ENCODE data around the gene MAMDC2.

Gene MAMDC2

GRCh38 chr9:70043285-70043684 is 363 bp upstream of the MAMDC2 start:
- H3K9me3 ChIP-seq (ENCODE audit: insufficient read depth, low read depth, low read length): no peaks in the 10 kb centered on the region
- H3F3A ChIP-seq (ENCODE audit: low read depth): no peaks in the 10 kb centered on the region
- no peaks in the 10 kb centered on the region for H3K36me3 ChIP-seq (ENCODE audit: insufficient read depth, low read length)
- no peak overlapping the region for H3K9ac ChIP-seq (ENCODE audit: low read depth, low read length, poor library complexity, severe bottlenecking)
- no peak overlapping the region for H3K4me2 ChIP-seq (ENCODE audit: low read depth, low read length, poor library complexity, severe bottlenecking)
- no peaks in the 10 kb centered on the region for H3K79me2 ChIP-seq (ENCODE audit: insufficient read depth, low read length)
- no peaks in the 10 kb centered on the region for H4K20me1 ChIP-seq (ENCODE audit: insufficient read depth, low read length, poor library complexity, severe bottlenecking)
- TF ChIP-seq CTCF (conservative IDR thresholded peaks at IDR 0.05; ENCODE audit: low read length) (no peak), EZH2phosphoT487 (IDR thresholded peaks at IDR 0.05; ENCODE audit: borderline replicate concordance) (no peak)
- H3K9me2 ChIP-seq (replicated peaks; ENCODE audit: low read depth, low read length): no peaks in the 10 kb centered on the region
- peaks cover 29% of the 10 kb centered on the region for H3K4me1 ChIP-seq (ENCODE audit: insufficient read depth, low read length, poor library complexity, severe bottlenecking)
- H3K4me3 ChIP-seq (ENCODE audit: low read length, poor library complexity, severe bottlenecking): no peak overlapping the region
- no peaks in the 10 kb centered on the region for H3K27me3 ChIP-seq (ENCODE audit: insufficient read depth, low read length, poor library complexity, severe bottlenecking)
- no peak overlapping the region for H2AFZ ChIP-seq (ENCODE audit: low read length)

GRCh38 chr9:70044490-70045307 is 1.1 kb downstream of the MAMDC2 start:
- Histone ChIP-seq H3K4me1 (ENCODE audit: insufficient read depth, low read length, poor library complexity, severe bottlenecking) (peaks cover 43% of the 10 kb centered on the region), H2AFZ (ENCODE audit: low read length) (no peak overlapping the region), H3K9ac (ENCODE audit: low read depth, low read length, poor library complexity, severe bottlenecking) (no peak overlapping the region)

GRCh38 chr9:70045452-70045851 is 1.8 kb downstream of the MAMDC2 start:
- Histone ChIP-seq H3K79me2 (ENCODE audit: insufficient read depth, low read length) (no peaks in the 10 kb centered on the region), H3K4me2 (ENCODE audit: low read depth, low read length, poor library complexity, severe bottlenecking) (no peak overlapping the region), H2AFZ (ENCODE audit: low read length) (no peak overlapping the region), H3K27me3 (ENCODE audit: insufficient read depth, low read length, poor library complexity, severe bottlenecking) (no peaks in the 10 kb centered on the region), H3F3A (ENCODE audit: low read depth) (no peaks in the 10 kb centered on the region), H3K4me3 (ENCODE audit: low read length, poor library complexity, severe bottlenecking) (no peak overlapping the region), H3K9me3 (ENCODE audit: insufficient read depth, low read depth, low read length) (no peaks in the 10 kb centered on the region), H3K9me2 (replicated peaks; ENCODE audit: low read depth, low read length) (no peaks in the 10 kb centered on the region), H3K36me3 (ENCODE audit: insufficient read depth, low read length) (no peaks in the 10 kb centered on the region), H3K9ac (ENCODE audit: low read depth, low read length, poor library complexity, severe bottlenecking) (peak overlapping the region; percentile 66), H3K4me1 (ENCODE audit: insufficient read depth, low read length, poor library complexity, severe bottlenecking) (peaks cover 44% of the 10 kb centered on the region), H4K20me1 (ENCODE audit: insufficient read depth, low read length, poor library complexity, severe bottlenecking) (no peaks in the 10 kb centered on the region)
- no peak for TF ChIP-seq EZH2phosphoT487 (IDR thresholded peaks at IDR 0.05; ENCODE audit: borderline replicate concordance)
- TF ChIP-seq CTCF (conservative IDR thresholded peaks at IDR 0.05; ENCODE audit: low read length): no peak

More at GRCh38 chr9:70044490-70045307, 1.1 kb downstream of the MAMDC2 start:
- Histone ChIP-seq H3K27me3 (ENCODE audit: insufficient read depth, low read length, poor library complexity, severe bottlenecking) (no peaks in the 10 kb centered on the region), H3K4me3 (ENCODE audit: low read length, poor library complexity, severe bottlenecking) (no peak overlapping the region), H3K9me3 (ENCODE audit: insufficient read depth, low read depth, low read length) (no peaks in the 10 kb centered on the region), H3K9me2 (replicated peaks; ENCODE audit: low read depth, low read length) (no peaks in the 10 kb centered on the region), H3K4me2 (ENCODE audit: low read depth, low read length, poor library complexity, severe bottlenecking) (no peak overlapping the region), H3K79me2 (ENCODE audit: insufficient read depth, low read length) (no peaks in the 10 kb centered on the region), H4K20me1 (ENCODE audit: insufficient read depth, low read length, poor library complexity, severe bottlenecking) (no peaks in the 10 kb centered on the region), H3K36me3 (ENCODE audit: insufficient read depth, low read length) (no peaks in the 10 kb centered on the region), H3F3A (ENCODE audit: low read depth) (no peaks in the 10 kb centered on the region)
- TF ChIP-seq CTCF (conservative IDR thresholded peaks at IDR 0.05; ENCODE audit: low read length) (no peak), EZH2phosphoT487 (IDR thresholded peaks at IDR 0.05; ENCODE audit: borderline replicate concordance) (no peak)
